Measurements from ENCODE around the gene GIGYF2. TPM values are rescaled to one million over a fixed set of nuclear protein-coding genes. Genes with fewer than 3 reads are reported as not detected.

GIGYF2 gene
- total and polyA plus RNA-seq, 8 donors = 17.4 to 50.9 (median 41.0) TPM

GRCh38 chr2:232761301-232761907, 64.3 kb downstream of the GIGYF2 start:
- DNase-seq = no peak
- Histone ChIP-seq H3K9me3 (no peaks in the 10 kb centered on the region), H3K4me1 (peaks cover 0 to 3% (median 0%) of the 10 kb centered on the region in 3 donors), H3K36me3 (peaks cover 0 to 25% (median 4%) of the 10 kb centered on the region in 3 donors), H3K4me3 (no peak overlapping the region), H3K27me3 (no peaks in the 10 kb centered on the region), H3K27ac (no peak overlapping the region)
- FAIRE-seq = peak; percentile 23
- TF ChIP-seq CTCF (IDR thresholded peaks at IDR 0.05) = peak in 3 of 4 donors; percentile 22 to 38 (median 32)
- peak in 3 of 4 donors; percentile 73 to 87 (median 80) for ATAC-seq
- 42% methylated on average over 3 of the region's 3 CpGs for WGBS, 2 donors
- intact Hi-C loops (cut with DNase I) = no loop called here

- DNase-seq = no peak
- H3K36me3 ChIP-seq = peaks cover 0 to 19% (median 4%) of the 10 kb centered on the region in 3 donors
- intact Hi-C loops (cut with DNase I) = no loop called here
- no peaks in the 10 kb centered on the region for H3K27me3 ChIP-seq
- no peak overlapping the region for H3K27ac ChIP-seq
- no peak for FAIRE-seq
- H3K4me1 ChIP-seq = no peaks in the 10 kb centered on the region
- no peak for TF ChIP-seq CTCF (IDR thresholded peaks at IDR 0.05)
- WGBS, 2 donors = 67 to 72% methylated on average over 1 of the region's 1 CpG
- no peak for ATAC-seq
- no peak overlapping the region for H3K4me3 ChIP-seq
- no peaks in the 10 kb centered on the region for H3K9me3 ChIP-seq
These were observed 70.7 kb downstream of the GIGYF2 start for GRCh38 chr2:232767866-232768265.

- H3K4me3 ChIP-seq = no peak overlapping the region
- intact Hi-C loops (cut with DNase I) = no loop called here
- TF ChIP-seq CTCF (IDR thresholded peaks at IDR 0.05) = no peak
- no peaks in the 10 kb centered on the region for H3K4me1 ChIP-seq
- no peaks in the 10 kb centered on the region for H3K9me3 ChIP-seq
- DNase-seq (no peak), FAIRE-seq (no peak), ATAC-seq (no peak)
- H3K36me3 ChIP-seq = peaks cover 0 to 9% (median 4%) of the 10 kb centered on the region in 3 donors
- H3K27me3 ChIP-seq = no peaks in the 10 kb centered on the region
- H3K27ac ChIP-seq = no peak overlapping the region
These were observed 73.1 kb downstream of the GIGYF2 start for GRCh38 chr2:232770207-232770606.

- DNase-seq (no peak), ATAC-seq (no peak), FAIRE-seq (no peak)
- peaks cover 0 to 9% (median 0%) of the 10 kb centered on the region in 3 donors for H3K36me3 ChIP-seq
- intact Hi-C loops (cut with DNase I) = no loop called here
- WGBS, 2 donors = 91 to 92% methylated on average over 1 of the region's 1 CpG
- no peak overlapping the region for H3K27ac ChIP-seq
- no peak overlapping the region for H3K4me3 ChIP-seq
- H3K9me3 ChIP-seq = no peaks in the 10 kb centered on the region
- no peak for TF ChIP-seq CTCF (IDR thresholded peaks at IDR 0.05)
- H3K4me1 ChIP-seq = peaks cover 8 to 11% (median 10%) of the 10 kb centered on the region in 3 donors
- H3K27me3 ChIP-seq = no peaks in the 10 kb centered on the region
These were observed 74.7 kb downstream of the GIGYF2 start for GRCh38 chr2:232771870-232772269.

GRCh38 chr2:232772531-232772930, 75.4 kb downstream of the GIGYF2 start:
- 81 to 85% methylated on average over 2 of the region's 2 CpGs for WGBS, 2 donors
- DNase-seq (no peak), ATAC-seq (no peak), FAIRE-seq (no peak)
- Histone ChIP-seq H3K27me3 (no peaks in the 10 kb centered on the region), H3K27ac (no peak overlapping the region), H3K36me3 (peaks cover 0 to 9% (median 0%) of the 10 kb centered on the region in 3 donors), H3K9me3 (no peaks in the 10 kb centered on the region), H3K4me3 (no peak overlapping the region), H3K4me1 (peaks cover 8 to 12% (median 10%) of the 10 kb centered on the region in 3 donors)
- TF ChIP-seq CTCF (IDR thresholded peaks at IDR 0.05) = no peak
- intact Hi-C loops (cut with DNase I) = no loop called here

Data from pancreas (tissue), 10 donors.